ENCODE measurements around the gene HS3ST6. TPM values are rescaled to one million over a fixed set of nuclear protein-coding genes. Genes with fewer than 3 reads are reported as not detected.

HS3ST6 gene
- total and polyA plus RNA-seq, 9 of the 15 experiments (the other 6 are each of a cell fraction or from before 2014, with no cell fraction given): not detected

- TF ChIP-seq CREB3L1 (IDR thresholded peaks at IDR 0.05; ENCODE audit: borderline replicate concordance, low read depth) (no peak), NFE2 (IDR thresholded peaks at IDR 0.05; ENCODE audit: low read depth) (no peak), ZEB2 (IDR thresholded peaks at IDR 0.05) (peak; percentile 37; the same call in 1 of the 2 replicates), ZNF780A (CRISPR knock-in tag; IDR thresholded peaks at IDR 0.05) (no peak), RBFOX2 (IDR thresholded peaks at IDR 0.05; ENCODE audit: low read depth, low read length) (peak; percentile 90), BRD9 (IDR thresholded peaks at IDR 0.05; ENCODE audit: low read depth, partially characterized antibody) (peak; percentile 19), KDM2B (CRISPR knock-in tag; IDR thresholded peaks at IDR 0.05) (no peak), POLR2G (IDR thresholded peaks at IDR 0.05; ENCODE audit: low read depth, low read length) (peak; percentile 95), ZC3H11A (IDR thresholded peaks at IDR 0.05; ENCODE audit: low read depth, low read length) (no peak), EGR1 (conservative IDR thresholded peaks at IDR 0.05) (peak; percentile 58), ELF1 (tag; IDR thresholded peaks at IDR 0.05) (no peak), TAF7 (tag; IDR thresholded peaks at IDR 0.05) (peak; percentile 60; the same call in 1 of the 2 replicates), YY1 (IDR thresholded peaks at IDR 0.05; ENCODE audit: borderline replicate concordance in 1 of 3, control insufficient read depth in 1 of 3, extremely low read depth in 1 of 3, insufficient read depth in 3 of 3, insufficient read length in 1 of 3, insufficient replicate concordance in 2 of 3, low read depth in 1 of 3, low read length in 2 of 3) (peak in 1 of 3 experiments; percentile 27), ESRRA (IDR thresholded peaks at IDR 0.05; ENCODE audit: borderline replicate concordance, low read depth) (peak; percentile 49; the same call in 1 of the 2 replicates), ZNF696 (CRISPR knock-in tag; conservative IDR thresholded peaks at IDR 0.05) (no peak), PHF8 (IDR thresholded peaks at IDR 0.05; ENCODE audit: borderline replicate concordance, low read length) (peak; percentile 73; the same call in 1 of the 2 replicates), ZNF263 (CRISPR knock-in tag; IDR thresholded peaks at IDR 0.05; ENCODE audit: borderline replicate concordance) (no peak), CHD4 (IDR thresholded peaks at IDR 0.05; ENCODE audit: insufficient read depth, insufficient replicate concordance, low read depth, low read length, poor library complexity, severe bottlenecking) (peak; percentile 22), PCBP1 (IDR thresholded peaks at IDR 0.05; ENCODE audit: low read depth, low read length, poor library complexity, severe bottlenecking) (peak; percentile 50), HOMEZ (CRISPR knock-in tag; IDR thresholded peaks at IDR 0.05) (no peak), ZNF561 (CRISPR knock-in tag; conservative IDR thresholded peaks at IDR 0.05) (0 out of 2 replicates have a peak, but pooled peaks have one; percentile 26), POLR2B (IDR thresholded peaks at IDR 0.05; ENCODE audit: low read depth, partially characterized antibody) (peak; percentile 67), CREM (IDR thresholded peaks at IDR 0.05; ENCODE audit: low read depth) (0 out of 2 replicates have a peak, but pooled peaks have one; percentile 5), FOS (IDR thresholded peaks at IDR 0.05; ENCODE audit: extremely low read depth, insufficient read length) (peak; percentile 41), NEUROD1 (IDR thresholded peaks at IDR 0.05; ENCODE audit: borderline replicate concordance, low read depth, low read length, partially characterized antibody) (no peak)
These were observed 24.9 kb upstream of the HS3ST6 start, which contains the start of gene MSRB1 (continued) for GRCh38 chr16:1942810-1943726.
